T-helper 2 cell (primary cell): ENCODE results near the gene MBP.

ENCODE experiments used
- DNase-seq, 5 experiments: peaks; one replicate each; pipeline versions ENCODE4 v3.0.0 to v3.0.0-alpha.2; 2012 to 2022

Gene MBP

GRCh38 chr18:77151033-77151771, 18.6 kb upstream of the MBP start:
- DNase-seq = no peak

- DNase-seq = no peak
Measured at GRCh38 chr18:77150588-77150987, 18.0 kb upstream of the MBP start.

DNA sequence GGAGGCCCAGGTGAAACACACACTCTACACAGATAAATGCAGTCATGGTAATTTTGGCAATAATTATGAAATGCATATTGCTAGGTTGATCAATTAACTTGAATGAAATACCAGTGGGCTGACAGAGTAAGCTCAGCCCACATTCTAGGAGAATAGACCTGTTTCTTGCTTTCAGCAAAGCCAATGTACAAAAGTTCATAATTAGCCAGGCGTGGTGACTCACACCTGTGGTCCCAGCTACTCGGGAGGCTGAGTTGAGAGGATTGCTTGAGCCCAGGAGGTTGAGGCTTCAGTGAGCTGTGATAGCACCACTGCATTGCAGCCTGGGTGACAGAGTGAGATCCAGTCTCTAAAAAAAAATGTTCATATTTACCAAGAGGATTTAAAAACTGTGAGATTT, 15.7 kb upstream of the MBP start:
- DNase-seq = no peak

GRCh38 chr18:77147418-77147852, 14.9 kb upstream of the MBP start:
- no peak for DNase-seq

DNA sequence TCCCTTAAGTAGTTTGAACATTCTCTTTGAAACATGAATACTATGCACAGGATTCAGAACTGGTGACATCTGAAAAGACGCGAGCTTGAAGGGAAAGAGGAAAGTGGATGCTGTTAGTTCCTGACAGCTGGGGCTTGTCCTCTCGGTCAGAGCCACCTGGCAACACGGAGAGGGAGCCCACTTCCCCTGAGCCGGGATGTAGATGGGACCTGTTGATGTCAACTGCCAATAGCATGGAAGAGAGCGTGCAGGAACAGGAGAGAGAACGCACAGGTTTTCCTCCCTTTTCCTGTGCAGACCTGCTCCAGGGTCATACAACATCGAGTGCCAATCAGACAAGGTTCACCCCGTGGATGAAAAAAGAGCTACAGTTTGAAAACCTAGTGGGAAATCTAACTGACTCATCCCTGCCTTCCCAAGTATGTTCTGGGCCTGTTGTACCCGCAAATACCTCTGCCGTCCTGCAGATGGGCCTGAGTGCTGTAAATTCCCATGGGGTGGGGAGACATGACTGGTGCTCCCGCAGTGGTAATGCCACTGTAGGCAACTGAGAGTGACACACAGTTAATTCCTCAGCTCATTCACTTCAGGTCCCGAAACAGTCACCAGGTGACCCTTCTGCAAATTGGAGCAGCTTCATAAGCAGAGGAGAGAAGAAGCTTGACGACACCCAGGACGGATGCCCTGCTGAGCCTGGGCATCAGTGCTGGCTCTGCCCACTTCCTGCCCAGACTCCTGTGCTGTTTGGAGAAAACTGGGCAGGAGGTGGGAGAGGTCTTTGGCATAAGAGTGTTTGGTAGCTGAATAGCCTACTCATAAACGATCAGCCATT, 13.9 kb upstream of the MBP start:
- DNase-seq = no peak

- no peak for DNase-seq
Measured at GRCh38 chr18:77145364-77145901, 12.8 kb upstream of the MBP start.

- peak in 1 of 5 experiments; percentile 49 for DNase-seq
Measured at GRCh38 chr18:77144451-77145118, 12.0 kb upstream of the MBP start.

DNA sequence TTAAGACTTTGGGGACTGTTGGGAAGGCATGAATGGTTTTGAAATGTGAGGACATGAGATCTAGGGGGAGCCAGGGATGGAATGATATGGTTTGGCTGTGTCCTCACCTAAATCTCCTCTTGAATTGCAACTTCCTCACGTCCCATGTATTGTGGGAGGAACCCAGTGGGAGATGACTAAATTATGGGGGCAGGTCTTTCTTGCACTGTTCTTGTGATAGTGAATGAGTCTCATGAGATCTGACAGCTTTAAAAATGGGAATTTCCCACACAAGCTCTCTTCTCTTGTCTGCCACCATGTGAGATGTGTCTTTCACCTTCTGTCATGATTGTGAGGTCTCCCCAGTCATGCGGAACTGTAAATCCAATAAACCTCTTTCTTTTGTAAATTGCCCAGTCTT, 11.5 kb upstream of the MBP start:
- DNase-seq = no peak

- no peak for DNase-seq
Measured at GRCh38 chr18:77143196-77143595, 10.6 kb upstream of the MBP start.

DNA sequence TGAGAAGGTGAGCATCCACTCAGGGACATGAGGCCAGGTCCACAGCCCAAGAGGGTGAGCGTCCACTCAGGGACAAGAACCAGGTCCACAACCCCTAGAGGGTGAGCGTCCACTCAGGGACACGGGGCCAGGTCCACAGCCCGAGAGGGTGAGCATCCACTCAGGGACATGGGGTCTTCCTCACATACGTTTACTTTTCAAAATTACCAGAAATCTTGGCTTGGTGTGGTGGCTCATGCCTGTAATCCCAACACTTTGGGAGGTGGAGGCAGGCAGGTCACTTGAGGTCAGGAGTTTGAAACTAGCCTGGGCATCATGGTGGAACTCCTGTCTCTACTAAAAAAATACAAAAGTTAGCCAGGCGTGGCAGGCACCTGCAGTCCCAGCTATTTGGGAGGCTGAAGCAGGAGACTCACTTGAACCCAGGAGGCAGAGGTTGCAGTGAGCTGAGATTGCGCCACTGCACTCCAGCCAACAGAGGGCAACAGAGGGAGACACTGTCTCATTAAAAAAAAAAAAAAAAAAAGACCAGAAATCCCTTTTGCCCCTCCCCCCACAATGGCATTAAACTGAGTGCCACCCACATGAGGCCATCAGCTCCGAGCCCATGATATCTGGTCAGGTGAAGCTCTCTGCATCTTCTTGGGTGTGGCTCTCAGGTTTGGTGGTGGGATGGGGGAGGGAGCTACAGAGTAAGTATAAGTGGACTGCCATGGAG, 9.0 kb upstream of the MBP start:
- DNase-seq = no peak

GRCh38 chr18:77140439-77141109, 8.0 kb upstream of the MBP start:
- peak in 2 of 5 experiments; percentile 26 to 91 for DNase-seq

DNA sequence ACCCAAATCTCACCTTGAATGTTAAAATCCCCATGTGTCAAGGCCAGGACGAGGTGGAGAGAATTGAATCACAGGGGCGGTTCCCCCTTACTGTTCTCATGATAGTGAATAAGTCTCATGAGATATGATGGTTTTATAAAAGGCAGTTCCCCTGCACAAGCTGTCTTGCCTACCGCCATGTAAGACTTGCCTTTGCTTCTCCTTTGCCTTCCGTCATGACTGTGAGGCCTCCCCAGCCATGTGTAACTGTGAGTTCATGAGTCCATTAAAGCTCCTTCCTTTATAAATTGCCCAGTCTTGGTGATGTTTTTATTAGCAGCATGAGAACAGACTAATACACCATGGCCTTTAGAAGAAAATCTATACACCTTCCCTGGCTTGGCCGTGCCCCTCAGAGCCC, 7.4 kb upstream of the MBP start:
- no peak for DNase-seq

- no peak for DNase-seq
Measured at GRCh38 chr18:77139619-77140018, 7.0 kb upstream of the MBP start.

GRCh38 chr18:77138270-77138669, 5.7 kb upstream of the MBP start:
- DNase-seq = no peak

- DNase-seq = no peak
Measured at GRCh38 chr18:77137851-77138250, 5.3 kb upstream of the MBP start.

- DNase-seq = no peak
Measured at GRCh38 chr18:77136871-77137665, 4.5 kb upstream of the MBP start.

- DNase-seq = no peak
Measured at GRCh38 chr18:77136076-77136718, 3.6 kb upstream of the MBP start.

- no peak for DNase-seq
Measured at GRCh38 chr18:77135339-77136075, 2.9 kb upstream of the MBP start.

- DNase-seq = peak in 1 of 5 experiments; percentile 64
Measured at GRCh38 chr18:77134611-77135010, 2.0 kb upstream of the MBP start.
